Transverse colon (tissue), 4 donors: ENCODE results near the gene BCL11B. TPM values are rescaled to one million over a fixed set of nuclear protein-coding genes. Genes with fewer than 3 reads are reported as not detected.

Source experiments
- DNase-seq: peaks from one replicate; pipeline ENCODE4 v3.0.0-alpha.2; 2019
- H3K27ac ChIP-seq, 4 donors: fragments of 200-600 bp; sonication (generic); 2 replicates each; pipeline ENCODE4 v1.5.1; 2016 to 2018; ENCODE audit warnings: inconsistent platforms in 4 of 4
- H3K27me3 ChIP-seq: fragments of 200-600 bp; sonication (generic); 2 replicates; pipeline ENCODE4 v1.5.1; 2017; ENCODE audit warnings: inconsistent platforms
- H3K36me3 ChIP-seq, 4 donors: fragments of 200-600 bp; sonication (generic); 2 replicates each; pipeline ENCODE4 v1.5.1; 2017 to 2019; ENCODE audit warnings: inconsistent platforms in 4 of 4
- H3K4me1 ChIP-seq, 4 donors: fragments of 200-600 bp; sonication (generic); 2 replicates each; pipeline ENCODE4 v1.5.1; 2017 to 2020; ENCODE audit warnings: inconsistent platforms in 4 of 4
- H3K4me3 ChIP-seq, 4 donors: fragments of 200-600 bp; sonication (generic); 1 replicate in 1 of 4; 2 replicates in 3 of 4; pipeline versions ENCODE4 v1.5.1 to v1.6.1; 2017 to 2019; ENCODE audit warnings: inconsistent platforms in 4 of 4
- H3K9me3 ChIP-seq, 2 donors: fragments of 200-600 bp; sonication (generic); 2 replicates each; pipeline ENCODE4 v1.5.1; 2017 to 2019; ENCODE audit warnings: inconsistent platforms in 2 of 2
- CTCF ChIP-seq, 5 experiments: fragments of 200-600 bp in 3 of 5; fragments of 450-650 bp in 2 of 5; sonication (generic) in 3 of 5; IDR thresholded peaks; 1 replicate in 2 of 5; 2 replicates in 3 of 5; pipeline ENCODE4 v1.5.1; 2016 to 2017; ENCODE audit warnings: antibody characterized with exemption in 5 of 5, inconsistent platforms in 3 of 5, mild to moderate bottlenecking in 2 of 5, moderate library complexity in 1 of 5
- EP300 ChIP-seq: sonication (generic); formaldehyde crosslinking; IDR thresholded peaks from one replicate; pipeline ENCODE4 v1.6.1; 2017; ENCODE audit warnings: antibody characterized with exemption, low read depth
- POLR2A ChIP-seq: fragments of 450-650 bp; IDR thresholded peaks from one replicate; pipeline ENCODE4 v1.6.1; 2016; ENCODE audit warnings: antibody characterized with exemption, mild to moderate bottlenecking, moderate library complexity
- POLR2AphosphoS5 ChIP-seq, 3 donors: sonication (generic); formaldehyde crosslinking; IDR thresholded peaks; one replicate each; pipeline ENCODE4 v1.6.1; 2016; ENCODE audit warnings: antibody characterized with exemption in 3 of 3
- WGBS, 2 donors: methylation state at CpG; one replicate each; pipeline ENCODE4 v1.1.5; 2018; ENCODE audit warnings: low coverage in 1 of 2; 5-methylcytosine and 5-hydroxymethylcytosine counted together
- in situ Hi-C, 4 donors: fragments of 200-750 bp; cut with MboI; loops; one replicate each; pipeline versions ENCODE4 v1.15.0 to v1.15.1; 2017; ENCODE audit warnings: low sequenced_read_pairs in 3 of 4, low pct_ligation_motif_present in 1 of 4, low pct_unique_long_range_greater_than_20kb in 1 of 4
- intact Hi-C: fragments of 100-400 bp; cut with DNase I; formaldehyde crosslinking; loops from one replicate; pipeline ENCODE4 v1.15.1; 2023; ENCODE audit warnings: low total_unique reads
- total RNA-seq, 4 donors: library from RNA; depleted of rRNA; stranded (reverse); fragments of >200 nt; gene quantifications; one replicate each; pipeline ENCODE4 v1.1.0, GENCODE V29; 2016

BCL11B gene
- total RNA-seq, 4 donors from 2014 or later: 0.37 to 4.8 (median 3.7) TPM

- Histone ChIP-seq H3K27ac (no peak overlapping the region), H3K27me3 (no peaks in the 10 kb centered on the region), H3K4me1 (peaks cover 0 to 5% (median 0%) of the 10 kb centered on the region in 4 donors), H3K36me3 (no peaks in the 10 kb centered on the region), H3K9me3 (no peaks in the 10 kb centered on the region), H3K4me3 (no peak overlapping the region)
- 92 to 95% methylated on average over 3 of the region's 3 CpGs for WGBS, 2 donors
- intact Hi-C loops: no loop called here
- in situ Hi-C loops: no loop called here
- TF ChIP-seq POLR2A (no peak), POLR2AphosphoS5 (IDR thresholded peaks at IDR 0.05) (no peak), CTCF (IDR thresholded peaks at IDR 0.05) (no peak), EP300 (no peak)
- DNase-seq: no peak
Measured at GRCh38 chr14:99173506-99173905, 98.5 kb downstream of the BCL11B start.

- Histone ChIP-seq H3K4me3 (no peak overlapping the region), H3K36me3 (no peaks in the 10 kb centered on the region), H3K9me3 (no peaks in the 10 kb centered on the region), H3K4me1 (peaks cover 0 to 1% (median 0%) of the 10 kb centered on the region in 4 donors), H3K27ac (no peak overlapping the region), H3K27me3 (no peaks in the 10 kb centered on the region)
- TF ChIP-seq CTCF (IDR thresholded peaks at IDR 0.05) (no peak), POLR2AphosphoS5 (IDR thresholded peaks at IDR 0.05) (no peak), POLR2A (no peak), EP300 (no peak)
- no peak for DNase-seq
- intact Hi-C loops (no loop called here), in situ Hi-C loops (no loop called here)
- 93 to 95% methylated on average over 4 to 11 of the region's 11 CpGs for WGBS, 2 donors
Measured at GRCh38 chr14:99173086-99173485, 98.9 kb downstream of the BCL11B start.

GRCh38 chr14:99171396-99171795, 100.6 kb downstream of the BCL11B start:
- H3K27ac ChIP-seq: no peak overlapping the region
- H3K4me1 ChIP-seq: no peaks in the 10 kb centered on the region
- H3K9me3 ChIP-seq: no peaks in the 10 kb centered on the region
- intact Hi-C loops: no loop called here
- WGBS, 2 donors: 84 to 96% methylated on average over 3 of the region's 3 CpGs
- DNase-seq: no peak
- no peak overlapping the region for H3K4me3 ChIP-seq
- H3K36me3 ChIP-seq: no peaks in the 10 kb centered on the region
- TF ChIP-seq POLR2A (no peak), CTCF (IDR thresholded peaks at IDR 0.05) (no peak), POLR2AphosphoS5 (IDR thresholded peaks at IDR 0.05) (no peak), EP300 (no peak)
- in situ Hi-C loops: no loop called here
- no peaks in the 10 kb centered on the region for H3K27me3 ChIP-seq

- DNase-seq: no peak
- no peaks in the 10 kb centered on the region for H3K4me1 ChIP-seq
- H3K9me3 ChIP-seq: no peaks in the 10 kb centered on the region
- H3K27ac ChIP-seq: no peak overlapping the region
- no peak overlapping the region for H3K4me3 ChIP-seq
- no peaks in the 10 kb centered on the region for H3K36me3 ChIP-seq
- TF ChIP-seq POLR2A (no peak), EP300 (no peak), POLR2AphosphoS5 (IDR thresholded peaks at IDR 0.05) (no peak), CTCF (IDR thresholded peaks at IDR 0.05) (no peak)
- in situ Hi-C loops: no loop called here
- intact Hi-C loops: no loop called here
- no peaks in the 10 kb centered on the region for H3K27me3 ChIP-seq
- WGBS, 2 donors: 84 to 87% methylated on average over 7 of the region's 7 CpGs
Measured at GRCh38 chr14:99169776-99170356, 102.1 kb downstream of the BCL11B start.
